IPS-15b (cell line): ENCODE results near the gene ZRANB3.

Source experiments
- H3K27me3 ChIP-seq: one replicate; pipeline ENCODE4 v1.6.1; 2013; ENCODE audit warnings: low read length; ENCODE audit not compliant: control insufficient read depth, insufficient read depth
- H3K36me3 ChIP-seq: one replicate; pipeline ENCODE4 v1.6.1; 2013; ENCODE audit warnings: low read length; ENCODE audit not compliant: control insufficient read depth, insufficient read depth
- H3K4me1 ChIP-seq: one replicate; pipeline ENCODE4 v1.6.1; 2013; ENCODE audit warnings: mild to moderate bottlenecking, low read length; ENCODE audit not compliant: control insufficient read depth, insufficient read depth
- H3K4me3 ChIP-seq: one replicate; pipeline ENCODE4 v1.5.1; 2013; ENCODE audit warnings: low read depth, low read length
- H3K9ac ChIP-seq: one replicate; pipeline ENCODE4 v1.6.1; 2013; ENCODE audit warnings: low read depth, mild to moderate bottlenecking, low read length
- H3K9me3 ChIP-seq: one replicate; pipeline ENCODE4 v1.6.1; 2013; ENCODE audit warnings: mild to moderate bottlenecking, low read length; ENCODE audit not compliant: control insufficient read depth, insufficient read depth

ZRANB3 gene

GRCh38 chr2:135238651-135239050 lies 292.4 kb downstream of the ZRANB3 start:
- Histone ChIP-seq H3K9ac (no peak overlapping the region), H3K27me3 (no peaks in the 10 kb centered on the region), H3K4me3 (no peak overlapping the region), H3K36me3 (no peaks in the 10 kb centered on the region), H3K4me1 (no peaks in the 10 kb centered on the region), H3K9me3 (no peaks in the 10 kb centered on the region)

- Histone ChIP-seq H3K4me3 (no peak overlapping the region), H3K9ac (no peak overlapping the region), H3K9me3 (peaks cover 3% of the 10 kb centered on the region), H3K4me1 (no peaks in the 10 kb centered on the region), H3K27me3 (no peaks in the 10 kb centered on the region), H3K36me3 (no peaks in the 10 kb centered on the region)
These were observed 300.9 kb downstream of the ZRANB3 start for GRCh38 chr2:135230150-135230549.

GRCh38 chr2:135227386-135227785 lies 303.6 kb downstream of the ZRANB3 start:
- no peaks in the 10 kb centered on the region for H3K36me3 ChIP-seq
- no peaks in the 10 kb centered on the region for H3K27me3 ChIP-seq
- no peak overlapping the region for H3K4me3 ChIP-seq
- peaks cover 3% of the 10 kb centered on the region for H3K9me3 ChIP-seq
- H3K9ac ChIP-seq: no peak overlapping the region
- no peaks in the 10 kb centered on the region for H3K4me1 ChIP-seq

- H3K4me3 ChIP-seq: no peak overlapping the region
- H3K36me3 ChIP-seq: no peaks in the 10 kb centered on the region
- H3K9ac ChIP-seq: no peak overlapping the region
- no peaks in the 10 kb centered on the region for H3K27me3 ChIP-seq
- H3K9me3 ChIP-seq: peaks cover 3% of the 10 kb centered on the region
- no peaks in the 10 kb centered on the region for H3K4me1 ChIP-seq
These were observed 304.1 kb downstream of the ZRANB3 start for GRCh38 chr2:135226961-135227360.

GRCh38 chr2:135225781-135226180 lies 305.2 kb downstream of the ZRANB3 start:
- no peak overlapping the region for H3K4me3 ChIP-seq
- H3K4me1 ChIP-seq: no peaks in the 10 kb centered on the region
- H3K9ac ChIP-seq: no peak overlapping the region
- no peaks in the 10 kb centered on the region for H3K27me3 ChIP-seq
- H3K9me3 ChIP-seq: no peaks in the 10 kb centered on the region
- no peaks in the 10 kb centered on the region for H3K36me3 ChIP-seq

- no peaks in the 10 kb centered on the region for H3K4me1 ChIP-seq
These were observed 311.8 kb downstream of the ZRANB3 start for GRCh38 chr2:135219226-135219625.

DNA sequence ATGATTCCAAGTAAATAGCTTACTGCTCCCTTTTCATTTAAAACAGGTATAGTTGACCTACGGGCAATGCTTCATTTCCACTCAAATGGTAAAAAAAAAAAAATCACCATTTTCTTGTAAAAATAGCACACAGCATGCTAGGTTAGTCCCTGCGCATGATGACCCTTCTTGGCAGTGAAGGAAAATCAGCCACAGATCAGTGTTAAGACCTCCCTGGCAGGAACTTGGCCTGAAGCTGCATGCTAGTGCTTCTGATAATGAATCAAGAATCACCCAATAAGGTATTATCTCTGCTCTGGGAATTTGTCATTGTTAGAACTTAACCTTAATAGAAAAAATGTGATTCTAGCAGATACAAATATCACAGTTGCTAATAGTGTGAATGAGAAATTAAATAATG lies 312.6 kb downstream of the ZRANB3 start:
- H3K4me3 ChIP-seq: no peak overlapping the region
- H3K4me1 ChIP-seq: no peaks in the 10 kb centered on the region
- H3K27me3 ChIP-seq: no peaks in the 10 kb centered on the region
- H3K9me3 ChIP-seq: no peaks in the 10 kb centered on the region
- no peaks in the 10 kb centered on the region for H3K36me3 ChIP-seq
- no peak overlapping the region for H3K9ac ChIP-seq

More at GRCh38 chr2:135219226-135219625, 311.8 kb downstream of the ZRANB3 start:
- Histone ChIP-seq H3K36me3 (no peaks in the 10 kb centered on the region), H3K4me3 (no peak overlapping the region), H3K9ac (no peak overlapping the region), H3K27me3 (no peaks in the 10 kb centered on the region), H3K9me3 (no peaks in the 10 kb centered on the region)

GRCh38 chr2:135212757-135213156 lies 318.3 kb downstream of the ZRANB3 start:
- no peaks in the 10 kb centered on the region for H3K9me3 ChIP-seq
- no peaks in the 10 kb centered on the region for H3K27me3 ChIP-seq
- H3K9ac ChIP-seq: no peak overlapping the region
- H3K4me1 ChIP-seq: peaks cover 6% of the 10 kb centered on the region
- H3K36me3 ChIP-seq: no peaks in the 10 kb centered on the region
- no peak overlapping the region for H3K4me3 ChIP-seq

GRCh38 chr2:135208016-135208415 lies 323.0 kb downstream of the ZRANB3 start:
- Histone ChIP-seq H3K9me3 (no peaks in the 10 kb centered on the region), H3K36me3 (no peaks in the 10 kb centered on the region), H3K9ac (no peak overlapping the region), H3K27me3 (no peaks in the 10 kb centered on the region), H3K4me3 (no peak overlapping the region), H3K4me1 (peaks cover 6% of the 10 kb centered on the region)

GRCh38 chr2:135203944-135204343 lies 327.1 kb downstream of the ZRANB3 start:
- H3K9me3 ChIP-seq: no peaks in the 10 kb centered on the region
- no peaks in the 10 kb centered on the region for H3K36me3 ChIP-seq
- no peaks in the 10 kb centered on the region for H3K4me1 ChIP-seq
- no peak overlapping the region for H3K4me3 ChIP-seq
- no peaks in the 10 kb centered on the region for H3K27me3 ChIP-seq
- no peak overlapping the region for H3K9ac ChIP-seq

DNA sequence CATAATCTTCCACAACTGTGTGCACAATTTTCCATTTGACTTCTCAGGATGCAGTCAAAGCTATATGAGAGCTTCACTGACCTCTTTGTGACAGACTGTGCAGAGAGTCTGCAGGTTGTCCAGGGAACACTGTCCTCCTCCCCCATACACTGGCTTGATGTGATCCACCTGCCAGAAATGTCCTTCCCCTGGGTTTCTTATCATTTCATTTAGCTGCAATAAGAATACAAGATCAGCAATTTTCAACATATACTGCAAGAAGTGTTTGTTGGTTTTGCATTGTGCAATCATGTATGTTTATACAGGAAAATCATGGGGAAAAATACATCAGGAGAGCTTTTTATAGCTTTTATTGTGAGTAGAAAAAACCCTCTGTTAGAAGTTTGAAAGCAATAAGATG lies 328.3 kb downstream of the ZRANB3 start:
- no peak overlapping the region for H3K4me3 ChIP-seq
- H3K4me1 ChIP-seq: no peaks in the 10 kb centered on the region
- no peak overlapping the region for H3K9ac ChIP-seq
- H3K36me3 ChIP-seq: no peaks in the 10 kb centered on the region
- no peaks in the 10 kb centered on the region for H3K9me3 ChIP-seq
- no peaks in the 10 kb centered on the region for H3K27me3 ChIP-seq

GRCh38 chr2:135198481-135198880 lies 332.5 kb downstream of the ZRANB3 start:
- Histone ChIP-seq H3K4me3 (no peak overlapping the region), H3K9ac (no peak overlapping the region), H3K9me3 (no peaks in the 10 kb centered on the region), H3K4me1 (no peaks in the 10 kb centered on the region), H3K27me3 (no peaks in the 10 kb centered on the region), H3K36me3 (no peaks in the 10 kb centered on the region)

GRCh38 chr2:135190799-135191198 lies 340.2 kb downstream of the ZRANB3 start:
- no peaks in the 10 kb centered on the region for H3K4me1 ChIP-seq
- no peak overlapping the region for H3K4me3 ChIP-seq
- H3K36me3 ChIP-seq: no peaks in the 10 kb centered on the region
- no peaks in the 10 kb centered on the region for H3K9me3 ChIP-seq
- no peaks in the 10 kb centered on the region for H3K27me3 ChIP-seq
- no peak overlapping the region for H3K9ac ChIP-seq
